ENCODE data around the gene TARS2.

DNA sequence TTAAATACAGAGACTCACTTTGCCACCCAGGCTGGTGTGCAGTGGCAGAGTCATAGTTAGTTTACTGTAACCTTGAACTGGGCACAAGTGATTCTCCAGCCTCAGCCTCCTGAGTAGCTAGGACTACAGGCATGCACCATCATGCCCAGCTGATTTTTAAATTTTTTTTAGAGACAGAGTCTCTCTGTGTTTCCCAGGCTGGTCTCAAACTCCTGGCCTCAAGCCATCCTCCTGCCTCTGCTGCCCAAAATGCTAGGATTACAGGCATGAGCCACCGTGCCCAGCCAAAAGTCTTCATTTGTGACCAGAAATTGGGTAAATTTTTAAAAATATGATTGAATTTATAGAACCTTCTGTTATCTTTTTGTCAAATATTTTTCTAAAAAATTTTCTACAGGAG is 17.9 kb upstream of the TARS2 start:
- no peak for TF ChIP-seq EZH2phosphoT487 (IDR thresholded peaks at IDR 0.05; ENCODE audit: low read depth, severe bottlenecking, unreplicated experiment)
- TF ChIP-seq, protein P1, sequence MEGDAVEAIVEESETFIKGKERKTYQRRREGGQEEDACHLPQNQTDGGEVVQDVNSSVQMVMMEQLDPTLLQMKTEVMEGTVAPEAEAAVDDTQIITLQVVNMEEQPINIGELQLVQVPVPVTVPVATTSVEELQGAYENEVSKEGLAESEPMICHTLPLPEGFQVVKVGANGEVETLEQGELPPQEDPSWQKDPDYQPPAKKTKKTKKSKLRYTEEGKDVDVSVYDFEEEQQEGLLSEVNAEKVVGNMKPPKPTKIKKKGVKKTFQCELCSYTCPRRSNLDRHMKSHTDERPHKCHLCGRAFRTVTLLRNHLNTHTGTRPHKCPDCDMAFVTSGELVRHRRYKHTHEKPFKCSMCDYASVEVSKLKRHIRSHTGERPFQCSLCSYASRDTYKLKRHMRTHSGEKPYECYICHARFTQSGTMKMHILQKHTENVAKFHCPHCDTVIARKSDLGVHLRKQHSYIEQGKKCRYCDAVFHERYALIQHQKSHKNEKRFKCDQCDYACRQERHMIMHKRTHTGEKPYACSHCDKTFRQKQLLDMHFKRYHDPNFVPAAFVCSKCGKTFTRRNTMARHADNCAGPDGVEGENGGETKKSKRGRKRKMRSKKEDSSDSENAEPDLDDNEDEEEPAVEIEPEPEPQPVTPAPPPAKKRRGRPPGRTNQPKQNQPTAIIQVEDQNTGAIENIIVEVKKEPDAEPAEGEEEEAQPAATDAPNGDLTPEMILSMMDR (IDR thresholded peaks at IDR 0.05; ENCODE audit: poor library complexity), result no peak
